MM.1S (cell line): ENCODE data around the gene LRRC42.

Experiments
- DNase-seq: peaks from one replicate; pipeline ENCODE4 v3.0.0-alpha.2; 2015
- H2AFZ ChIP-seq: fragments of 300-600 bp; sonication (generic); 2 replicates; pipeline ENCODE4 v1.6.0; 2016; ENCODE audit warnings: antibody characterized with exemption, low read length
- H3F3A ChIP-seq: fragments of 300-600 bp; sonication (generic); 2 replicates; pipeline ENCODE4 v1.6.1; 2016; ENCODE audit warnings: mild to moderate bottlenecking, antibody characterized with exemption, low read length, moderate library complexity, mixed read lengths; ENCODE audit not compliant: insufficient read depth
- H3K27ac ChIP-seq: fragments of 300-600 bp; sonication (generic); 2 replicates; pipeline ENCODE4 v1.5.1; 2016; ENCODE audit warnings: mild to moderate bottlenecking, low read length
- H3K27me3 ChIP-seq: fragments of 300-600 bp; sonication (generic); replicated peaks from 2 replicates; pipeline ENCODE4 v1.6.0; 2016; ENCODE audit warnings: low read length; ENCODE audit not compliant: insufficient read depth
- H3K36me3 ChIP-seq: fragments of 300-600 bp; sonication (generic); replicated peaks from 2 replicates; pipeline ENCODE4 v1.6.1; 2016; ENCODE audit warnings: mild to moderate bottlenecking, low read length, mixed read lengths; ENCODE audit not compliant: insufficient read depth
- H3K4me1 ChIP-seq: fragments of 300-600 bp; sonication (generic); 2 replicates; pipeline ENCODE4 v1.6.1; 2016; ENCODE audit warnings: low read length, mixed read lengths
- H3K4me2 ChIP-seq: fragments of 300-600 bp; sonication (generic); 2 replicates; pipeline ENCODE4 v1.6.0; 2016; ENCODE audit warnings: low read depth, low read length
- H3K4me3 ChIP-seq: fragments of 300-600 bp; sonication (generic); 2 replicates; pipeline ENCODE4 v1.5.1; 2016; ENCODE audit warnings: low read length, mixed read lengths
- H3K79me2 ChIP-seq: fragments of 300-600 bp; sonication (generic); 2 replicates; pipeline ENCODE4 v1.6.1; 2016; ENCODE audit warnings: mixed run types, low read length, mixed read lengths
- H3K9ac ChIP-seq: fragments of 300-600 bp; sonication (generic); 2 replicates; pipeline ENCODE4 v1.6.1; 2016; ENCODE audit warnings: low read length, mixed read lengths
- H3K9me2 ChIP-seq: fragments of 300-600 bp; sonication (generic); replicated peaks from 2 replicates; pipeline ENCODE4 v1.6.1; 2016; ENCODE audit warnings: mild to moderate bottlenecking, low read length, mixed read lengths; ENCODE audit not compliant: insufficient read depth
- H3K9me3 ChIP-seq: fragments of 300-600 bp; sonication (generic); replicated peaks from 2 replicates; pipeline ENCODE4 v1.6.1; 2016; ENCODE audit warnings: mild to moderate bottlenecking, low read length, mixed read lengths; ENCODE audit not compliant: insufficient read depth
- H4K20me1 ChIP-seq: fragments of 300-600 bp; sonication (generic); 2 replicates; pipeline ENCODE4 v1.6.1; 2016; ENCODE audit warnings: mild to moderate bottlenecking, low read length, moderate library complexity, mixed read lengths; ENCODE audit not compliant: insufficient read depth
- CTCF ChIP-seq: fragments of 300-600 bp; sonication (generic); IDR thresholded peaks from 2 replicates; pipeline ENCODE4 v1.5.1; 2016; ENCODE audit warnings: antibody characterized with exemption, low read length, mixed read lengths
- EZH2 ChIP-seq: fragments of 300-600 bp; sonication (generic); optimal IDR thresholded peaks from 2 replicates; pipeline ENCODE3; 2017; ENCODE audit warnings: low read depth, mild to moderate bottlenecking, antibody characterized with exemption, low read length, mixed read lengths
- EZH2phosphoT487 ChIP-seq: fragments of 300-600 bp; sonication (generic); IDR thresholded peaks from 2 replicates; pipeline ENCODE4 v1.6.1; 2018; ENCODE audit warnings: antibody characterized with exemption, low read length

LRRC42 gene

GRCh38 chr1:54006508-54006907 is 60.4 kb downstream of the LRRC42 start:
- Histone ChIP-seq H3K27me3 (no peaks in the 10 kb centered on the region), H3K79me2 (no peaks in the 10 kb centered on the region), H3K9me2 (no peaks in the 10 kb centered on the region), H3F3A (no peaks in the 10 kb centered on the region), H3K4me3 (no peak overlapping the region), H4K20me1 (no peaks in the 10 kb centered on the region), H3K4me1 (no peaks in the 10 kb centered on the region), H3K9ac (no peak overlapping the region), H3K36me3 (no peaks in the 10 kb centered on the region), H2AFZ (no peak overlapping the region), H3K9me3 (no peaks in the 10 kb centered on the region), H3K4me2 (no peak overlapping the region), H3K27ac (no peak overlapping the region)
- TF ChIP-seq EZH2phosphoT487 (no peak), CTCF (no peak), EZH2 (no peak)
- no peak for DNase-seq

DNA sequence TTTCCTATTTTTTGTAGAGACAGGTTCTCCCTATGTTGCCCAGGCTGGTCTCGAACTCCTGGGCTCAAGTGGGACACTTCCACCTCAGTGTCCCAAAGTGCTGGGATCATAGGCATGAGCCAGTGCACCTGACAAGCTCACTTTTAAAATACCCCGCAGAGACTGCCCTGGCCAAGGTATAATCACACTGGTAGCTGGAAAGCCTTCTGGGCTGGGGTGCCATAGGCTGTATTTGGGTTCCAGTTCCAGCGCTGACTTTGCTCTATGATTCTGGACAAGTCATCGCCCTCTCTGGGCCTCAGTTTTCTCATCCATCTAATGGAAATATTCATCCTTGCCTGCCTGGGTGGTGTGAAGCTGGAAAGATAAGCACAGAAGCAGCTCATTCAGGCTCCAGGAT is 61.5 kb downstream of the LRRC42 start:
- H3K4me1 ChIP-seq = no peaks in the 10 kb centered on the region
- H3K9me3 ChIP-seq = no peaks in the 10 kb centered on the region
- no peaks in the 10 kb centered on the region for H3K27me3 ChIP-seq
- H3K9ac ChIP-seq = no peak overlapping the region
- no peaks in the 10 kb centered on the region for H4K20me1 ChIP-seq
- no peaks in the 10 kb centered on the region for H3F3A ChIP-seq
- no peak overlapping the region for H3K4me2 ChIP-seq
- no peaks in the 10 kb centered on the region for H3K79me2 ChIP-seq
- no peak overlapping the region for H3K27ac ChIP-seq
- H3K36me3 ChIP-seq = no peaks in the 10 kb centered on the region
- H2AFZ ChIP-seq = no peak overlapping the region
- no peak overlapping the region for H3K4me3 ChIP-seq
- no peak for DNase-seq
- TF ChIP-seq CTCF (no peak), EZH2 (no peak), EZH2phosphoT487 (no peak)
- no peaks in the 10 kb centered on the region for H3K9me2 ChIP-seq

- H2AFZ ChIP-seq = no peak overlapping the region
- H3K79me2 ChIP-seq = no peaks in the 10 kb centered on the region
- H3K9ac ChIP-seq = no peak overlapping the region
- no peak overlapping the region for H3K4me3 ChIP-seq
- no peak overlapping the region for H3K4me2 ChIP-seq
- H3K9me3 ChIP-seq = no peaks in the 10 kb centered on the region
- H3F3A ChIP-seq = no peaks in the 10 kb centered on the region
- no peak for DNase-seq
- no peaks in the 10 kb centered on the region for H3K27me3 ChIP-seq
- no peaks in the 10 kb centered on the region for H3K4me1 ChIP-seq
- TF ChIP-seq EZH2 (no peak), CTCF (no peak), EZH2phosphoT487 (no peak)
- H3K9me2 ChIP-seq = no peaks in the 10 kb centered on the region
- H4K20me1 ChIP-seq = no peaks in the 10 kb centered on the region
- no peaks in the 10 kb centered on the region for H3K36me3 ChIP-seq
- H3K27ac ChIP-seq = no peak overlapping the region
These were observed 62.7 kb downstream of the LRRC42 start for GRCh38 chr1:54008876-54009275.

GRCh38 chr1:54009406-54009805 is 63.3 kb downstream of the LRRC42 start:
- no peaks in the 10 kb centered on the region for H3K27me3 ChIP-seq
- H3K9ac ChIP-seq = no peak overlapping the region
- no peak for DNase-seq
- no peaks in the 10 kb centered on the region for H3K36me3 ChIP-seq
- H4K20me1 ChIP-seq = no peaks in the 10 kb centered on the region
- no peaks in the 10 kb centered on the region for H3K4me1 ChIP-seq
- no peaks in the 10 kb centered on the region for H3K9me3 ChIP-seq
- no peaks in the 10 kb centered on the region for H3F3A ChIP-seq
- H3K4me2 ChIP-seq = no peak overlapping the region
- H2AFZ ChIP-seq = no peak overlapping the region
- no peaks in the 10 kb centered on the region for H3K9me2 ChIP-seq
- no peak overlapping the region for H3K27ac ChIP-seq
- H3K4me3 ChIP-seq = no peak overlapping the region
- H3K79me2 ChIP-seq = no peaks in the 10 kb centered on the region
- TF ChIP-seq EZH2 (no peak), EZH2phosphoT487 (no peak), CTCF (no peak)
